Kidney glomerular epithelial cell (primary cell): Measurements from ENCODE around the gene FOXP1.

Experiments used
- DNase-seq: peaks from one replicate; lab custom pipeline; 2025; lab: John Stamatoyannopoulos, UW

Gene FOXP1

GRCh38 chr3:71077070-71077469 lies 506.5 kb downstream of the FOXP1 start:
- no peak for DNase-seq

- no peak for DNase-seq
Measured at GRCh38 chr3:71076361-71077002, 507.0 kb downstream of the FOXP1 start.

- no peak for DNase-seq
Measured at GRCh38 chr3:71075494-71075893, 508.0 kb downstream of the FOXP1 start.

GRCh38 chr3:71074423-71074822 lies 509.1 kb downstream of the FOXP1 start:
- peak; percentile 28 for DNase-seq

GRCh38 chr3:71072986-71073385 lies 510.5 kb downstream of the FOXP1 start:
- no peak for DNase-seq

GRCh38 chr3:71072287-71072686 lies 511.2 kb downstream of the FOXP1 start:
- no peak for DNase-seq

- DNase-seq, result no peak
Measured at GRCh38 chr3:71070497-71071463, 512.7 kb downstream of the FOXP1 start.

GRCh38 chr3:71069797-71070196 lies 513.7 kb downstream of the FOXP1 start:
- DNase-seq, result peak; percentile 32

- no peak for DNase-seq
Measured at GRCh38 chr3:71067977-71068654, 515.4 kb downstream of the FOXP1 start.

- DNase-seq, result peak; percentile 64
Measured at GRCh38 chr3:71066849-71067261, 516.7 kb downstream of the FOXP1 start.

GRCh38 chr3:71066356-71066755 lies 517.2 kb downstream of the FOXP1 start:
- DNase-seq, result no peak

- no peak for DNase-seq
Measured at GRCh38 chr3:71065764-71066013, 517.8 kb downstream of the FOXP1 start.

- DNase-seq, result peak; percentile 25
Measured at GRCh38 chr3:71064956-71065763, 518.4 kb downstream of the FOXP1 start.

GRCh38 chr3:71064291-71064955 lies 519.1 kb downstream of the FOXP1 start:
- DNase-seq, result peak; percentile 19

GRCh38 chr3:71063773-71064290 lies 519.7 kb downstream of the FOXP1 start:
- peak; percentile 65 for DNase-seq

- DNase-seq, result no peak
Measured at GRCh38 chr3:71062952-71063772, 520.4 kb downstream of the FOXP1 start.

GRCh38 chr3:71062037-71062932 lies 521.2 kb downstream of the FOXP1 start:
- peak; percentile 21 for DNase-seq

GRCh38 chr3:71061581-71061980 lies 521.9 kb downstream of the FOXP1 start:
- DNase-seq, result no peak

- DNase-seq, result no peak
Measured at GRCh38 chr3:71061037-71061436, 522.5 kb downstream of the FOXP1 start.
